ENCODE results near the gene POU2F2.

Gene POU2F2

GRCh38 chr19:42154471-42155323 lies 22.5 kb upstream of the POU2F2 start:
- no peak for DNase-seq

DNA sequence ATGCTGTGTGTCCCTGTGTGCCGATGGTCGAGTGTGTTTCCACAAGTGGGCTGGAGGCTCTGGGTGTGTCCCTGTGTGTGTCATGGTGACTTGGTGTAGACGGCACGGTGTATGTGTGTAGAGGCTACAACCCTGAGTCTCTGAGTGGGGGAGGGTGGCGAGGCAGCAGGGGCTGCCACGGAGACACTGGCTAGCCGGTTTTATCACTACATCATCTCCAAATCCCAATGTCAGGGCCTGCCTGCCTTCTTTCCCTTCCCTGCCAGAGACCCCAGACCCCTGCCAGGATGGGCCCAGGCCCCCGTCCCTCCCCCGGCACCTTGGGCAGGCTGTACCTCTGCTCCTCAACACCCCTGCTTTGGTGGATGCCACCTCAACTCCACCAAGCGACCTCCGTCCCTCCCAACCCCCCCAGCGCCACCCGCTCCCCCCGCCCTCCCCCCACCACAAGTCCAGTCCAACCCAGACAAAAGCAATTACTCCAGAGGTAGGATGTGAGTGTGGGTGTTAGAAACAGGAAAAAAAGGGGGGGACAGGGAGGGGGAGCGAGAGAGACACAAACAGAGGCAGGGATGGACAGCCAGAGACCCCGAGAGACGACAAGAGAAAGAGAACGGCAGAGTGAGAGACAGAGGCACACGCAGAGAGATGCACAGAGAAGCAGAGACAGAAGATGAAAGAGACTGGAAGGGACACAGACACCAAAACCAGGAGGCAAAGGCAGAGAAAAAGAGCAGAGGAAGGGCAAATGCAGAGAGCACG lies 21.6 kb upstream of the POU2F2 start:
- no peak for DNase-seq

DNA sequence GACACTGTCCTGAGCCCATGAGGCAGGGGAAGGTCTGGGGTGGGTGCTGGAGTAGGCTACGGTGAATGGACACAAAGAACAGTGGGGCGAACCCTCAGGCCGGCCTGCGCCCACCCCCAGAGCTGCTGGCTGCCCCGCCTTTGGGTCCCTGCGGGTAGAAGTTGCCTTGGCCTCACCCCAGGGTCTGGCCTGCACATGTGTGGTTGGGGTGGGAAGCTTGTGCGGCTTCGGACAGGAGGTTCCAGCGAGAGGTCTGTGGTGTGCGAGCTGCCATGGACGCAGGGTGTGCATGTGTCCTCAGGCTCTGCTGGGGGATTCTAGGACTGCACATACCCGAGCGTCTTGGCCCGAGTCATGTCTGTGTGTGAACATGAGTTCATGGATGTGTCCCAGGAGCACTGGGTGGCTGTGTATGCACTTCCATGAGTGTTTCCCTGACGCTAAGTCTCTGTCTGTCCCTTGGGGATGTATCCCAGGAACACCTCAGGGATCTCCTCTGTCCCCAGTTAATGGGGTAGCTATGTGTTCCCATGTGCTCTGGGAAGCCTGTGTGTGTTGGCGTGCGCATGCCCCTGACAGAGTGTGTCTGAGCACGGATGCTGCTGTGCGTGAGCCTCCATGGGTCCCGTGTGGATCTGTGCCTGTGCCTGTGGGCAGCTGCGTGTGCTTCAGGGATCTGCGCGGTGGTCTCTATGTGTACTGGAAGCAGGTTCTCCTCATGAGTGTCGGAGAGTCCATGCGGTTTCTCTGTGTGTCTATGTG lies 20.8 kb upstream of the POU2F2 start:
- no peak for DNase-seq

DNA sequence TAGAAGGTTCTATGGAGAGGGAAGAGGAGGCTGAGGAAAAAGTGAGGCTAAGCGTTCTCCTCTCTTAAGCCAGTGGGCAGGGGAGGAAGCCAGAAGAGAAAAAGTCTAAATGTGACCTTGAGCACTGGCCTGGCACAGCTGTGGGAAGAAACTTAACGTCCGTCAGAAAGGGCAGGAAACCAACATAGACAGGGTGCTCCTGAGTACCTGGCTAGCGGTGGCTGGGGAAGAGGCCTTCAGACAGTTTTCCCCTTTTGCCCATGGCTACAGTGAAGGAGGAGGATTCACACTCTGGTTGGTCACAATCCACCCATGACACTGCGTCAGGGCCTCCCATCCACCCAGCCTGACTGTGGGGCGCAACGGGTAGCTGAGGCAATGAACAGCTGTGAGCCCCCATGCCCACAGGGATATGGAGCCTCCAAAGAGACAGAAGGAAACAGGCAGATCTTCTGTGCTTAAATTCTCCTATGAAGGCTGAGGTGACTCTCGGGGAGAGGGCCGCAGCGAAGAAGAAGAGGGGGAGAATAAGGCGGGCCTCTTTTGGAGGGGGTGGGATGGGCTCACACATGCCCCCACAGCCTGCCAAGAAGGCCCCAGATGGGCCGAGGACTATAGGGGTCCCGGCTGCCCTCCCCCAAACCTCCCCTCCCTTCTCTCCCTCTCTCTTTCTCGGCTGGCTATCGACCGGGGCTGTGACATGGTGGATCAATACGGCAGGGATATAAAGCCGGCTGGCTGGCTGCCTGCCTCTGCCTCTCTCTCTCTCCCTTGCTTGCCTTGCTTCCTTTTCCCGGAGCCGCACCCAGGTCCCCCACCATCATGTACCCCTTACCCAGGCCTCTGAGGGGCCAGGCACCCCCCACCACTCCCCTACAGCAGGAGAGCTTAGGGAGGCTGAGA lies 19.8 kb upstream of the POU2F2 start:
- DNase-seq: no peak

DNA sequence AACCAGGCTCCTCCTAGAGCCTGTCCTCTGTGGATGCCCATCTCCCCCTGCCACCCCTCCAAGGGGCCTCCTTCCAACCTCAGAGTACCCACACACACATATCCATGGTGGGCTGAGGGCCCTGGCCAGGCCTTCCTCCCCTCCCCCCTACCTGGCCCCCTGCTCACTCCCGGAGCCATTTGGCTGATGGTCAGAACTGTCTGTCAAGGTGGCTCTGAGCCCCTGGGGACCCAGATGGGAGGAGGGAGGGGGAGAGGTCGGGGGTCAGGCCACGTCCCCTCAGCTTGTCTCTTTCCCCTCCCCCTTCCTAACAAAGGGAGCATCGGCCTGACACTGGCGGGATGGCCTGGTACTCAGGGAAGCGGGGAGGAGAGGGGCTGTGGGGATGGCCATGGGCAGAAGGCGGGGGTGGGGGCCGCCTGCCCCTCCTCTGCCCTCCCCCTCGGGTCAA lies 18.7 kb upstream of the POU2F2 start:
- no peak for DNase-seq

GRCh38 chr19:42150364-42150763 lies 18.1 kb upstream of the POU2F2 start:
- no peak for DNase-seq

- DNase-seq: no peak
Observed at GRCh38 chr19:42149447-42150202, 17.4 kb upstream of the POU2F2 start.

- no peak for DNase-seq
Observed at GRCh38 chr19:42148266-42148665, 16.0 kb upstream of the POU2F2 start.

DNA sequence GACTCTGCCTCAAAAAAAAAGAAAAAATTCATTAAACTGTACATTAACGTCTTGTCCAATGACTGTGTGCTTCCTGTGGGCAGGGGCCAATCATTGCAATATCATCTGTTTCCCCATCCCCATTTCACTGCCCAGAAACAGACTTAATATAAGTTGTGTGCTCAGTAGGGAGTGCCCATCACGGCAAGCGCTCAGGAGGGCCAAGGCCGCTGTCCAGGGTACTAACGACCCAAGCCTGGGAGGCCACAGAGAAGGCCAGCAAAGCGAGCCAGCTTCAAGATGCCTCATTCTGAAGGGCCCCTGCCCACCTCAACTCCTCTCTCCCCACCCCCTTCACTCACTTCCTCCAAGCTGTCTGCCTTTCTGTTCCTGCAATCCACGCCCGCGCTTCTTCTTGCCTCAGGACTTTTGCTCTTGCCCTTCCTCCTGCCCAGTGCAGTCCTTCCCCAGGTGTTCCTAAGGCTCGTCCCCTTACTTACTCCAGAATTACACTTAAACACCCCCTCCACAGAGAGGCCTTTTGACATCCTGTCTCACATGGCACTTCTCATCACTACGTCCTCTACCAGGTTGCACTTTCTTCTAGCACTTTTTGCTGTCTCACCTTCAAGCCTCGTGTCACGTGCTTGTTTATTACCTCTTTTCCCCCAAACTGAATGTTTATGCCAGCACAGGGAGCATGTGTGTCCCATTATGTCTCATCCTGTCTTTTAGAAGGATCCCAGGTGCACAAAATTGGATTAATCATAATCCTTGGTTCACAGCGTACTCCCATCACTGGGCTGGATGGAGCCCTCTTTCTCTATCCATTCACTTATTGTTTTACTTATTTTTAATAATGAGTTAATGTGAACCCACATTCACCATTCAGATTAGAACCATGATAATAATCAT lies 11.3 kb upstream of the POU2F2 start:
- DNase-seq: no peak

DNA sequence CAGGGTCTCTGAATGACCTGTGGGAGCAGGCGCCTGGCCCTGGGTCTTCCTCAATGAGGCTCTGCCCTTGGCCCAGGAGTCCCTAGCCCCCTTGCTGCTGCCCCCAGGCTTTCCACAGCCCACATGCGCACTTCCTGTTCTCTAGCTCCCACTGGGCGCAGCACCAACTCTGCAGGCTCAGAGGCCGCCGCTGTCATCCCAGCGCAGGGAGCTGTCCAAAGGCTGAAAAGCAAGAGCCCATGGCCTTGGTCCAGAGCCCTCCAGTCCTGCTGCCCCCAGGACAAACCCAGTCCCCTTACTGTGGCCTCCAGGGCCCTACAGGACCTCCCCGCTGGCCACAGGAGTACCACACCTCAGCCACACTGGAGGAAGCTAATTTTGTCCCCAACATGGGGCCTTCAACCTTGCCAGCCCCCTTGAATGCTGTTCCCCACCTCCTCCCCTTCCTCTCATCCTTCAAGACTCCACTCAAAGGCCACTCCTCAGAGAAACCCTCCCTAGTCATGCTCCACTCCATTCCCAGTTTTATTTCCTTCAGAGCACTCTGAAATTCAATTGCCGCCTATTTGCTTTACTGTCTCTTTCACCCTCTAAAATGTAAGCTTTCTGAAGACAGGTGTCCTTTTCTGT lies 8.0 kb upstream of the POU2F2 start:
- no peak for DNase-seq

DNA sequence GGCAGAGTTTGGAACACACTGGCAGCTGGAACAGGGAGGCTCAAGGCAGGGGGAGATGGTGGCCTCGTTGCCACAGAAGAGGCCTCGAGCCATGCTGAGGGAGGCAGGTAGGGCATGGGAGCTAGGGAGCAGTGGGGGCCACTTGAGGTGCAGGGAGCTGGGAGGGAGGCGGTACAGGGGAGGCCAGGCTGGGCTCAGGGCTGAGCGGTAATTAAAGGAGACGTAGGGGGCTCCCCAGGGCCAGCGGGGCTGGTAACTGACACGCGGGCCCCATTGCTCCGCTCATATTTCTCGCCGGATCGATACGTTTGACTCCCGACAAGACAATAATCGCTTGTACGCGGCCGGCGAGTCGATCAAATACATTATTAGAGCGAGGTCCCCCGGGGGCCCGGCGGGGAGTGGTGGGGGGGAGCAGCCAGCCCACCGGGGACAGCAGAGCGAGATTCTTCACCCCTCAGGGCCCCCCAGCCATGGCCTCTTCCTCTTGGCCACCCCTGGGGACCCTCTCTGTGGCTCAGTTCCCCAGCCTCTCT lies 2.4 kb upstream of the POU2F2 start:
- no peak for DNase-seq

- peak; percentile 89 for DNase-seq
Observed at GRCh38 chr19:42132851-42133528, 744 bp upstream of the POU2F2 start.

GRCh38 chr19:42131149-42132029 lies 857 bp downstream of the POU2F2 start:
- no peak for DNase-seq

DNA sequence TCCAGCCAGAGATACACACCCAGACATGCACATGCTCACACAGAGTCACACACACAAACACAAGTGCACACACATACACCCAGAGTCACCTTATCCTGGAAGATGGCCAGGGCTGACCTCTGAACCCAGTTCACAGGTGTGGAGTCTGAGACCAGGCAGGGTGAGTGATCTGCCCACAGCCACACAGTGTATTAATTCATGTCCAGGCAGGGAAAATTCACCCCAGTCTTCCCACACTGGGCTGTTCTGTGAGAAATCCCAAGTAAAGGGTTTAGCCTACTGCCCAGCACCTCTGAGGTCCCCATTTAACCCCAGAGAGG lies 2.0 kb downstream of the POU2F2 start:
- no peak for DNase-seq

GRCh38 chr19:42129399-42130253 lies 2.6 kb downstream of the POU2F2 start:
- no peak for DNase-seq

DNA sequence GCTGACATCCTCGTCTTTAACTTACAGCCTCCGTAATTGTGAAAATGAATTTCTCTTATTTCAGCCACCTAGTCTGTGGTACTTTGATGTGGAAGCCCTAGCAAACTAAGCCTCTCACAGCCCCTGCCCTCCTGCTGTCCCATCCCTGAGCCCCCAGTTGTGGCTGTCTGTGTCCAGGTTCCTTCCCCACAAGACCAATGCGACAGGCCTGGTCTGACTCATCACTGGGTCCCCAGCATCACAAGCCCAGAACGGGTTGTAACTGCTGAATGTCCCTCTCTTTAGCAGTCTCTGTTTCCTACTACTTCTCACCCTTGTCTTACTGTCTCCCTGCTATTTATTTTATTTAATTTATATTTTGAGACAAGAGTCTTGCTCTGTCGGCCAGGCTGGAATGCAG lies 5.7 kb downstream of the POU2F2 start:
- no peak for DNase-seq

DNA sequence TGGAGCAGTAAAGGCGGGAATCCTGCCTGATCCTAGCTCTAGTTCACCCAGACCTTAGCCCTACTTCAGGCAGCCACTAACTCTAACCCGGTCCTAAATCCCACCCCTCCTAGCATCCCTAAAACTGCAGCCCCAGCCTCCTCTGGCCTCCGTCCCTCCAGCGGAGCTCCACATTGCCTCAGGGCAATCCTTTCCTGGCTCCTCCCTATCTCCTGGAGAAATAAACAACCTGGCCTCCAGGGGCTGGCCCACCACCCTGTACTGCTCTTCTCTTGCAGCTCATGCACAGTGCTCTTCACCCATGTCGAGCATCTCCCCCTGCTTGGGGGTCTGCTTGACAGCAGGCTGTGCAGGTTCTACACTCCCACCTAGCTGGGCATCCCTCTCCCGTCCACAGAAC lies 6.7 kb downstream of the POU2F2 start:
- no peak for DNase-seq

All from CD4-positive, alpha-beta T cell treated with Interleukin-21 for 1 hour (primary cell).